ENCODE results near the gene CDKN2D. TPM values are rescaled to one million over a fixed set of nuclear protein-coding genes. Genes with fewer than 3 reads are reported as not detected.

CDKN2D gene
- total and polyA plus RNA-seq, 2 of the 13 experiments (the other 11 are each of a cell fraction or from before 2014, with no cell fraction given) = 5.4 to 8.6 TPM

DNA sequence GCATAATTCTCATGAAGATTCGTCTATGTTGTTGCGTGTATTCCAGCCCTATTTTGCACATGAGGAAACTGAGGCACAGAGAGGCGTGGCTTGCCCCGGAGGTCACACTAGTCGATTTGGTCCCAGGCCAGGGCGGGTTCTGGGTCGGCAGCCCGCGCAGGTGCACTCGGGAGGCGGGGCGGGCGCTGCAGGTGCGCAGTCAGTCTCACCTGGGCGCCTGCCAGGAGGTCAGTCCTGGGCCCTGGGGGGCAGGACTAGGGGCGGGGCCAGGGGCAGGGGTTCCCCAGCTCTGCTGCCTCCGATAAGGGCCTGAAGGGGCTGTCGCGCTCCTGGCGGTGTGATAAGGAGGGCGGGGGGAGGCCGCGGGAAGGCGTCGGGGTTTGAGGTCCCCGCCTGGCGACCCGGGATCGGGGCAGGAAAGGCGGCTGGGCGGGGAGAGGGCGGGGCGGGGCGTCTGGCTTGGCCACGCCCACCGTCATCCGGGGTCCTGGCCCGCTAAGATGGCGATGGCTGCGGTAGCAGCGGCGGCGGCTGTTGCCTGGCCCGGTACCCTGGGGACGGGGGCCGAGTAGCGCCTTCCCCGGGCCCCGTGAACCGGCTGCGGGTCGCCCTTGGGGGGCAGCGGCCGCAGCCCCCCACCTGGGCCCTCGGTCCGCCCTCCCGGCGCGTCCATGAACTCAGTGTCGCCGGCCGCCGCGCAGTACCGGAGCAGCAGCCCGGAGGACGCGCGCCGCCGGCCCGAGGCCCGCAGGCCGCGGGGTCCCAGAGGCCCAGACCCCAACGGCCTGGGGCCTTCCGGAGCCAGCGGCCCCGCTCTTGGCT lies 25.1 kb downstream of the CDKN2D start, which contains the start of gene ATG4D (continued):
- TF ChIP-seq LRRFIP1 (CRISPR knock-in tag; conservative IDR thresholded peaks at IDR 0.05) = no peak
- TF ChIP-seq ZXDC (CRISPR knock-in tag; IDR thresholded peaks at IDR 0.05) = no peak
- no peak; the same call in 1 of the 2 replicates for TF ChIP-seq FOXK1 (CRISPR knock-in tag; IDR thresholded peaks at IDR 0.05; ENCODE audit: borderline replicate concordance, low read depth)
- no peak for TF ChIP-seq ZNF468 (CRISPR knock-in tag; IDR thresholded peaks at IDR 0.05)
- no peak for TF ChIP-seq SIX1 (CRISPR knock-in tag; IDR thresholded peaks at IDR 0.05; ENCODE audit: borderline replicate concordance)
- TF ChIP-seq ETV6 (CRISPR knock-in tag; conservative IDR thresholded peaks at IDR 0.05) = 0 out of 2 replicates have a peak, but pooled peaks have one; percentile 59
- 0 out of 2 replicates have a peak, but pooled peaks have one; percentile 44 for TF ChIP-seq ZNF446 (CRISPR knock-in tag; IDR thresholded peaks at IDR 0.05)
- 0 out of 2 replicates have a peak, but pooled peaks have one; percentile 10 for TF ChIP-seq ZMYM4 (CRISPR knock-in tag; IDR thresholded peaks at IDR 0.05)
- TF ChIP-seq, protein P1, sequence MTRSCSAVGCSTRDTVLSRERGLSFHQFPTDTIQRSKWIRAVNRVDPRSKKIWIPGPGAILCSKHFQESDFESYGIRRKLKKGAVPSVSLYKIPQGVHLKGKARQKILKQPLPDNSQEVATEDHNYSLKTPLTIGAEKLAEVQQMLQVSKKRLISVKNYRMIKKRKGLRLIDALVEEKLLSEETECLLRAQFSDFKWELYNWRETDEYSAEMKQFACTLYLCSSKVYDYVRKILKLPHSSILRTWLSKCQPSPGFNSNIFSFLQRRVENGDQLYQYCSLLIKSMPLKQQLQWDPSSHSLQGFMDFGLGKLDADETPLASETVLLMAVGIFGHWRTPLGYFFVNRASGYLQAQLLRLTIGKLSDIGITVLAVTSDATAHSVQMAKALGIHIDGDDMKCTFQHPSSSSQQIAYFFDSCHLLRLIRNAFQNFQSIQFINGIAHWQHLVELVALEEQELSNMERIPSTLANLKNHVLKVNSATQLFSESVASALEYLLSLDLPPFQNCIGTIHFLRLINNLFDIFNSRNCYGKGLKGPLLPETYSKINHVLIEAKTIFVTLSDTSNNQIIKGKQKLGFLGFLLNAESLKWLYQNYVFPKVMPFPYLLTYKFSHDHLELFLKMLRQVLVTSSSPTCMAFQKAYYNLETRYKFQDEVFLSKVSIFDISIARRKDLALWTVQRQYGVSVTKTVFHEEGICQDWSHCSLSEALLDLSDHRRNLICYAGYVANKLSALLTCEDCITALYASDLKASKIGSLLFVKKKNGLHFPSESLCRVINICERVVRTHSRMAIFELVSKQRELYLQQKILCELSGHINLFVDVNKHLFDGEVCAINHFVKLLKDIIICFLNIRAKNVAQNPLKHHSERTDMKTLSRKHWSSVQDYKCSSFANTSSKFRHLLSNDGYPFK (CRISPR knock-in tag; IDR thresholded peaks at IDR 0.05; ENCODE audit: borderline replicate concordance) = 0 out of 2 replicates have a peak, but pooled peaks have one; percentile 18
- no peak for TF ChIP-seq XRCC5 (optimal IDR thresholded peaks at IDR 0.05; ENCODE audit: low read length)
- no peak for TF ChIP-seq ZNF225 (CRISPR knock-in tag; IDR thresholded peaks at IDR 0.05)
- no peak for TF ChIP-seq GATAD2A (CRISPR knock-in tag; IDR thresholded peaks at IDR 0.05)
- peak; percentile 85 for TF ChIP-seq PHF8 (CRISPR knock-in tag; IDR thresholded peaks at IDR 0.05)
- TF ChIP-seq HDAC6 (IDR thresholded peaks at IDR 0.05; ENCODE audit: low read depth, low read length) = no peak
- TF ChIP-seq, protein P2, sequence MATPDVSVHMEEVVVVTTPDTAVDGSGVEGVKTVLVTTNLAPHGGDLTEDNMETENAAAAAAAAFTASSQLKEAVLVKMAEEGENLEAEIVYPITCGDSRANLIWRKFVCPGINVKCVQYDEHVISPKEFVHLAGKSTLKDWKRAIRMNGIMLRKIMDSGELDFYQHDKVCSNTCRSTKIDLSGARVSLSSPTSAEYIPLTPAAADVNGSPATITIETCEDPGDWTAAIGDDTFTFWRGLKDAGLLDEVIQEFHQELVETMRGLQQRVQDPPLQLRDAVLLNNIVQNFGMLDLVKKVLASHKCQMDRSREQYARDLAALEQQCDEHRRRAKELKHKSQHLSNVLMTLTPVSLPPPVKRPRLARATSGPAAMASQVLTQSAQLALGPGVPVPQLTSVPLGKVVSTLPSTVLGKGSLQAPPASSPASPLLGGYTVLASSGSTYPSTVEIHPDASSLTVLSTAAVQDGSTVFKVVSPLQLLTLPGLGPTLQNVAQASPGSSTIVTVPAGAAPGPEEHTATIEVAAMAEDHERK (CRISPR knock-in tag; IDR thresholded peaks at IDR 0.05; ENCODE audit: low read depth) = no peak
- TF ChIP-seq NFKB2 (CRISPR knock-in tag; IDR thresholded peaks at IDR 0.05; ENCODE audit: borderline replicate concordance) = no peak

All from HepG2 (cell line).